Activated CD8-positive, alpha-beta T cell treated with anti-CD3 and anti-CD28 coated beads for 36 hours (primary cell): ENCODE measurements around the gene ABCB8. TPM values are rescaled to one million over a fixed set of nuclear protein-coding genes. Genes with fewer than 3 reads are reported as not detected.
"Not testable (repeated sequence)": the region's sequence is repeated elsewhere in the genome, so short reads cannot be mapped to it uniquely, and the experiment has no call there.

Source experiments
- ATAC-seq: fragments of 200-7000 bp; cut with Tn5 transposase; one replicate; pipeline ENCODE4 v1.10.0; 2021; ENCODE audit warnings: mild to moderate bottlenecking, moderate library complexity
- CTCF ChIA-PET: fragments of 350-600 bp; sonication (Branson Sonifier 250); formaldehyde crosslinking; loops from one replicate; lab custom pipeline; 2021; ENCODE audit warnings: antibody characterized with exemption; lab: Charles Lee
- POLR2A ChIA-PET: fragments of 350-600 bp; sonication (Branson Sonifier 250); formaldehyde crosslinking; loops from one replicate; lab custom pipeline; 2021; ENCODE audit warnings: antibody characterized with exemption; lab: Charles Lee
- DNase-seq: peaks from one replicate; pipeline ENCODE4 v3.0.0-alpha.2; 2020
- H3K27ac Mint-ChIP-seq: one replicate; pipeline ENCODE4 v1.8.0; 2021; ENCODE audit warnings: mild to moderate bottlenecking, mixed read lengths
- H3K27me3 Mint-ChIP-seq: one replicate; pipeline ENCODE4 v1.8.0; 2021; ENCODE audit warnings: mixed read lengths
- H3K36me3 Mint-ChIP-seq: one replicate; pipeline ENCODE4 v1.8.0; 2021; ENCODE audit warnings: low read depth, mixed read lengths
- H3K4me1 Mint-ChIP-seq: one replicate; pipeline ENCODE4 v1.8.0; 2021; ENCODE audit warnings: low read depth, mixed read lengths
- H3K4me3 Mint-ChIP-seq: one replicate; pipeline ENCODE4 v1.8.0; 2021; ENCODE audit warnings: mild to moderate bottlenecking, moderate library complexity, mixed read lengths
- H3K9me3 Mint-ChIP-seq: one replicate; pipeline ENCODE4 v1.8.0; 2021; ENCODE audit warnings: mixed read lengths
- intact Hi-C: fragments of 100-400 bp; cut with micrococcal nuclease; formaldehyde crosslinking; loops from one replicate; pipeline ENCODE4 v1.10.0; 2022
- total RNA-seq, 2 experiments: library from RNA; stranded (reverse); gene quantifications; one replicate each; pipeline ENCODE4 v1.2.3, GENCODE V29; 2021
- TF ChIP-seq, protein P1 (sequence below): fragments of 200-600 bp; IDR thresholded peaks from one replicate; pipeline ENCODE4 v1.8.0; 2022; ENCODE audit warnings: antibody characterized with exemption, mild to moderate bottlenecking

ABCB8 gene
- total RNA-seq, 2 experiments from 2014 or later: 41.4 to 47.5 TPM

DNA sequence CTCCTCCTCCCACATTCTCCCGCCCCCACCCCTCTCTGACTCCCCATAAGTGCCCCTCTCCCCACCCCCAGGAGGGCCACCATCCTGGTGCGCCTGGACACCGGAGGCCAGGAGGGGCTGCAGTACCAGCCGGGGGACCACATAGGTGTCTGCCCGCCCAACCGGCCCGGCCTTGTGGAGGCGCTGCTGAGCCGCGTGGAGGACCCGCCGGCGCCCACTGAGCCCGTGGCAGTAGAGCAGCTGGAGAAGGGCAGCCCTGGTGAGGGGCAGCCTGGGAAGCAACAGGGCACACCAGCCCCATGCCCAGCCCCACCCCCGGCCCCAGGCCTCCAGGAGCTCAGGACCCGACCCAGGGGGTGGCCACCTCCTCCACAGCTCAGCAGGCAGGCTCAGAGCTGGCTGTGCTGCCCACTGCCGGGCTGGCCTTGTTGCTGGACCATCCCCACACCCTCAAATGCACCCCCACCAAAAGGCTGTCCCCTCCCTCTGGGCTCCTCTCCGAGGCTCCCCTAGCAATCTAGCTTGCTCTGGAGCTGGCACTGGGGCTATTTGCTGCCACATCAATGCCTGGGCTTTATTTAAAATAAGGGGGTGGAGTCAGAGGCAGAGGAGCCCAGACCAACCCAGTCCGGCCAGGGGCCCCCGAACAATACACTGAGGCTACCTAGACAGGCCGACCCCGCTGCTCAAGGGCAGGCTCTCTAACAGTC, 18.8 kb upstream of the ABCB8 start:
- H3K27ac Mint-ChIP-seq: no peak overlapping the region
- H3K27me3 Mint-ChIP-seq: no peaks in the 10 kb centered on the region
- POLR2A ChIA-PET: interaction anchor here (1.0 to 2.5 kb wide), 3 partner anchors 9 to 61 kb away, joined by 3 to 18 read pairs (median 4); no protein-coding TSS in a partner anchor
- H3K4me3 Mint-ChIP-seq: no peak overlapping the region
- CTCF ChIA-PET: interaction anchor here (0.8 to 4.3 kb wide), 19 partner anchors 9 to 156 kb away, joined by 3 to 58 read pairs (median 7); partner anchors contain the start of genes ABCB8 and AGAP3
- H3K36me3 Mint-ChIP-seq: peaks cover 6% of the 10 kb centered on the region
- TF ChIP-seq, protein P1, sequence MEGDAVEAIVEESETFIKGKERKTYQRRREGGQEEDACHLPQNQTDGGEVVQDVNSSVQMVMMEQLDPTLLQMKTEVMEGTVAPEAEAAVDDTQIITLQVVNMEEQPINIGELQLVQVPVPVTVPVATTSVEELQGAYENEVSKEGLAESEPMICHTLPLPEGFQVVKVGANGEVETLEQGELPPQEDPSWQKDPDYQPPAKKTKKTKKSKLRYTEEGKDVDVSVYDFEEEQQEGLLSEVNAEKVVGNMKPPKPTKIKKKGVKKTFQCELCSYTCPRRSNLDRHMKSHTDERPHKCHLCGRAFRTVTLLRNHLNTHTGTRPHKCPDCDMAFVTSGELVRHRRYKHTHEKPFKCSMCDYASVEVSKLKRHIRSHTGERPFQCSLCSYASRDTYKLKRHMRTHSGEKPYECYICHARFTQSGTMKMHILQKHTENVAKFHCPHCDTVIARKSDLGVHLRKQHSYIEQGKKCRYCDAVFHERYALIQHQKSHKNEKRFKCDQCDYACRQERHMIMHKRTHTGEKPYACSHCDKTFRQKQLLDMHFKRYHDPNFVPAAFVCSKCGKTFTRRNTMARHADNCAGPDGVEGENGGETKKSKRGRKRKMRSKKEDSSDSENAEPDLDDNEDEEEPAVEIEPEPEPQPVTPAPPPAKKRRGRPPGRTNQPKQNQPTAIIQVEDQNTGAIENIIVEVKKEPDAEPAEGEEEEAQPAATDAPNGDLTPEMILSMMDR: no peak
- H3K9me3 Mint-ChIP-seq: no peaks in the 10 kb centered on the region
- intact Hi-C loops: no loop called here
- DNase-seq (peak; percentile 34), ATAC-seq (no peak)
- peaks cover 56% of the 10 kb centered on the region for H3K4me1 Mint-ChIP-seq

- H3K4me1 Mint-ChIP-seq: peaks cover 61% of the 10 kb centered on the region
- ATAC-seq (no peak), DNase-seq (no peak)
- CTCF ChIA-PET: interaction anchor here (0.7 to 4.3 kb wide), 14 partner anchors 8 to 133 kb away, joined by 3 to 58 read pairs (median 8); partner anchors contain the start of genes ABCB8 and AGAP3
- H3K27me3 Mint-ChIP-seq: no peaks in the 10 kb centered on the region
- H3K27ac Mint-ChIP-seq: peak overlapping the region; percentile 84
- TF ChIP-seq, protein P1: no peak
- intact Hi-C loops: no loop called here
- H3K36me3 Mint-ChIP-seq: peaks cover 8% of the 10 kb centered on the region
- no peaks in the 10 kb centered on the region for H3K9me3 Mint-ChIP-seq
- H3K4me3 Mint-ChIP-seq: no peak overlapping the region
- POLR2A ChIA-PET: interaction anchor here (1.6 to 2.5 kb wide), 3 partner anchors 9 to 19 kb away, joined by 4 to 18 read pairs (median 8); partner anchors contain the start of gene ABCB8
Observed at GRCh38 chr7:151010037-151010306, 18.3 kb upstream of the ABCB8 start.

GRCh38 chr7:151010307-151011096, 17.7 kb upstream of the ABCB8 start:
- Mint-ChIP-seq H3K9me3 (no peaks in the 10 kb centered on the region), H3K27ac (peak overlapping the region; percentile 84), H3K4me3 (peak overlapping the region; percentile 63), H3K27me3 (no peaks in the 10 kb centered on the region), H3K4me1 (peaks cover 66% of the 10 kb centered on the region), H3K36me3 (peaks cover 13% of the 10 kb centered on the region)
- DNase-seq (peak; percentile 66), ATAC-seq (peak; percentile 32)
- intact Hi-C loops: no loop called here
- POLR2A ChIA-PET: interaction anchor here (1.1 to 2.5 kb wide), 4 partner anchors 8 to 49 kb away, joined by 3 to 18 read pairs (median 6); partner anchors contain the start of genes ABCB8 and SLC4A2
- TF ChIP-seq, protein P1: no peak
- CTCF ChIA-PET: interaction anchor here (0.7 to 4.3 kb wide), 16 partner anchors 8 to 134 kb away, joined by 3 to 58 read pairs (median 8); partner anchors contain the start of genes ABCB8 and AGAP3

DNA sequence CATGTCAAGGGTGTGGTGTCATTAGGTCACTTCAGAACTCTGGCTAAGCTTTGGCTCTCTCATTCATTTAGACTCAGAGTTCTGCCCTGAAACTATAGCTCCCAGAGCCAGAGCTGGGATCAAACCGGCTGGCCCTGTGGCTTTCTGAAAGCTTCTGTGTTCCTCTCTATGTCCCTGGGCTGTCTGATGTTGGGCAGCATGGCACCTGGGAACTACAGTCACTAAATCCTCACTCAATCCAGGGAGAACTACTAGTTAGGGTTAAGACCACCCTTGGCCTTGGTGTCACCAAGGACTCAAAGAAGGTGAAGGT, 17.2 kb upstream of the ABCB8 start:
- ChIA-PET POLR2A (interaction anchor here (0.7 to 2.2 kb wide), 4 partner anchors 13 to 48 kb away, joined by 3 to 8 read pairs (median 4); partner anchors contain the start of genes ABCB8 and SLC4A2), CTCF (interaction anchor here (0.8 to 4.3 kb wide), 12 partner anchors 7 to 134 kb away, joined by 3 to 58 read pairs (median 12); partner anchors contain the start of gene AGAP3)
- Mint-ChIP-seq H3K4me1 (peaks cover 68% of the 10 kb centered on the region), H3K27ac (peak overlapping the region; percentile 84), H3K4me3 (peak overlapping the region; percentile 63), H3K36me3 (peaks cover 14% of the 10 kb centered on the region), H3K9me3 (no peaks in the 10 kb centered on the region), H3K27me3 (no peaks in the 10 kb centered on the region)
- intact Hi-C loops: no loop called here
- DNase-seq (no peak), ATAC-seq (no peak)
- TF ChIP-seq, protein P1: no peak

GRCh38 chr7:151011616-151012015, 16.6 kb upstream of the ABCB8 start:
- H3K4me3 Mint-ChIP-seq, ATAC-seq, H3K27ac Mint-ChIP-seq, intact Hi-C loops, H3K27me3 Mint-ChIP-seq, H3K9me3 Mint-ChIP-seq, DNase-seq: not testable (repeated sequence)
- peaks cover 14% of the 10 kb centered on the region for H3K36me3 Mint-ChIP-seq
- ChIA-PET CTCF (interaction anchor here (1.0 to 3.6 kb wide), 4 partner anchors 11 to 113 kb away, joined by 3 to 28 read pairs (median 10); no protein-coding TSS in a partner anchor), POLR2A (interaction anchor here (0.7 to 2.2 kb wide), 3 partner anchors 17 to 32 kb away, joined by 3 to 8 read pairs (median 4); partner anchors contain the start of gene ABCB8)
- peaks cover 72% of the 10 kb centered on the region for H3K4me1 Mint-ChIP-seq
